OCI-LY1 (cell line): ENCODE data around the gene PPP4R1.

Source experiments
- EZH2 ChIP-seq: fragments of 200-600 bp; sonication (generic), shearing (Covaris generic); IDR thresholded peaks from 2 replicates; pipeline ENCODE4 v1.8.0; 2017; ENCODE audit warnings: borderline replicate concordance, mixed run types, mild to moderate bottlenecking, antibody characterized with exemption, low read length, moderate library complexity, mixed read lengths
- TF ChIP-seq, protein P1 (sequence below): fragments of 200-600 bp; sonication (generic), shearing (Covaris generic); IDR thresholded peaks from 2 replicates; pipeline ENCODE4 v1.5.1; 2017; ENCODE audit warnings: mild to moderate bottlenecking, antibody characterized with exemption, low read length, moderate library complexity, mixed read lengths

DNA sequence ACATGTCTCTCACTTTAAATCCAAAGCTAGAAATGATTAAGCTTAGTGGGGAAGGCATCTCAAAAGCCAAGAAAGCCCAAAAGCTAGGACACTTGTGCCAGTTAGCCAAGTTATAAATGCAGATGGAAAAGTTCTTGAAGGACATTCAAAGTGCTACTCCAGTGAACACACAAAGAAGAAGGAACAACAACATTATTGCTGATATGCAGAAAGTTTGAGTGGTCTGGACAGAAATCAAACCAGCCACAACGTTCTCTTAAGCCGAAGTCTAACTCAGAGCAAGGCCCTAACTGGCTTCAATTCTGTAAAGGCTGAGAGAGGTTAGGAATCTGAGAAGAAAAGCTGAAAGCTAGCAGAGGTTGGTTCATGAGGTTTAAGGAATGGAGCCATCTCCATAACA is 49.0 kb downstream of the PPP4R1 start:
- TF ChIP-seq, protein P1, sequence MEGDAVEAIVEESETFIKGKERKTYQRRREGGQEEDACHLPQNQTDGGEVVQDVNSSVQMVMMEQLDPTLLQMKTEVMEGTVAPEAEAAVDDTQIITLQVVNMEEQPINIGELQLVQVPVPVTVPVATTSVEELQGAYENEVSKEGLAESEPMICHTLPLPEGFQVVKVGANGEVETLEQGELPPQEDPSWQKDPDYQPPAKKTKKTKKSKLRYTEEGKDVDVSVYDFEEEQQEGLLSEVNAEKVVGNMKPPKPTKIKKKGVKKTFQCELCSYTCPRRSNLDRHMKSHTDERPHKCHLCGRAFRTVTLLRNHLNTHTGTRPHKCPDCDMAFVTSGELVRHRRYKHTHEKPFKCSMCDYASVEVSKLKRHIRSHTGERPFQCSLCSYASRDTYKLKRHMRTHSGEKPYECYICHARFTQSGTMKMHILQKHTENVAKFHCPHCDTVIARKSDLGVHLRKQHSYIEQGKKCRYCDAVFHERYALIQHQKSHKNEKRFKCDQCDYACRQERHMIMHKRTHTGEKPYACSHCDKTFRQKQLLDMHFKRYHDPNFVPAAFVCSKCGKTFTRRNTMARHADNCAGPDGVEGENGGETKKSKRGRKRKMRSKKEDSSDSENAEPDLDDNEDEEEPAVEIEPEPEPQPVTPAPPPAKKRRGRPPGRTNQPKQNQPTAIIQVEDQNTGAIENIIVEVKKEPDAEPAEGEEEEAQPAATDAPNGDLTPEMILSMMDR, result no peak
- TF ChIP-seq EZH2, result no peak
